HG02588 (cell line): ENCODE measurements around the gene IGF1.

Source experiments
- ATAC-seq: cut with Tn5 transposase; IDR thresholded peaks from one replicate; pipeline ENCODE4 v1.9.1; 2021; ENCODE audit warnings: mild to moderate bottlenecking, moderate library complexity; ENCODE audit not compliant: unreplicated experiment

IGF1 gene

DNA sequence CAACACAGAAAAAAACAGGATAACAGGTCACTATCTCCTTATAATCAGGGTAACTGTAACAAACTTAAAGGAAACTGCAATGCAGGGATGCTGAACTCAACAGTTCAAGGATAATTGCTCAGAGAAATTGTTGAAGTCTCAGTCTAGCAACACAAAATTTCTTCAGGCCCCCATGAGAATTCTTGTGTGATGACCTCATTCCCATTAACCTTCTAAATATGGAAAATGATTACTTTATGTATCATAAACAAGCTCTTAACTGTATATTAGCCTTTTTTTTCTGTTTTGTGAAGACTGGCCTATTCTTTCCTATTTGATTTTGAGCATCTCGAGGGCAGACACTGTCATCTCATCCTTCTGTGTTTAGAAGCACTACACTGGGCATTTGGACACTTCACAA, 47.1 kb downstream of the IGF1 start:
- ATAC-seq = no peak

DNA sequence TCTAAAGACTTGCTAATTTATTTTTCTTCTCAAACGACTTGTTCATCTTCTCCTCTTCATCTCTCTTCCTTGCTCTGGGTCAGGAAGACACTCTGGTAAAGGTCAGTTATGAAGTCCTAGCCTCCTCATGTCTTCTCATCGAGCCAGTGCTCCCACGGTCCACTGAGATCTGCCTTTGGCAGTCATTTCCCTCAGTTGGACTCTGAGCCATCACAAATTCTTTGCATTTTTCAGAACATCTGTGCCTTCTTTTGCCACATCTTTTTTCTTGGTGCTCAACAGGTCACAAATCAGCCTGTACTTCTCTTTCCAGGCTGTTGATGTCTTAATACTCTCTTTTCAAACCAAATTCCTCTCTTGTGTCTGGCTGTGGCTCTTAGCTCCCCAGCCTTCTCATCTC, 49.7 kb downstream of the IGF1 start:
- ATAC-seq = no peak

DNA sequence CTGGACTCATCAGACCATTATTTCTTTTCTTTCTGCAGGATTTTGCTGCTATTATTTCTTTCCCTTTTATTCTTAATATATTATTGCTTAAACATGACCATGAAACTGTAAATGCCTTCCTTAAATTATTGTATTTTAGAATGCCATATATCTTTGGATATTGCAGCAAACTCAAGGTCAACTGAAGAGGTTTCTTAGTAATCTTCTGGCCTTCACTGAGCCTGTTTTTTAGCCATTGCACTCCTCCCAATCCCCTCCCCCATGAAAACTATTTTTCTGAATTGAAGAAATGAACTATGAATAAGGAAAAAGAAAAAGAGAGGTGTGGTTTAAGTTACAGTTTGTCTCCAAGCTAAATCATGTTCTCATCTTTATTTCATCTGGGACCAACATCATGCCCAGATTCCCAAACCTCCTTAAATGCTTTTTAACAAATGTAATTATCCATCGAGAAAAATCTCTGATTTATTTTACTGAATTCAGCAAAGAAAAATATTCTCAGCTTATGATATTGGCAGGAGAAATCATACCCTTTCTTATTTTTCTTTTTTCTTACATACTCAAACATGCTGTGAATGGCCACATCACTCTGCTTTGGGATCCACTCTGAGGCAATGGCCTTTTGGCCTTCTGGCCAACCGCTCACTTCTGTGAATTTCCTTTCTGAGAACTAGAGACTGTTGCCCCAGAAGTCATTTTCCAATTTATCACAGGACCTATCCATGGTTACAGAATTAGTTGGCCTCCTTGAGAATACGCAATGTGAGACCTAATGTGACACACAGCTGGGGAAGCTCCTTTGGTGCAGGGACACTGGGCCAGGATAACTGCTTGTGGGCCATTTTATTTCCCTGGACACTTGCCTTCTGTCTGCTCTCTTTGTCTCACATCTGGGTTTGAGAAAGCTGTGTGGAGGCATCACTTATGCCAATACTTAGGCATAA, 50.9 kb downstream of the IGF1 start:
- no peak for ATAC-seq

GRCh38 chr12:102427543-102427941, 52.8 kb downstream of the IGF1 start:
- no peak for ATAC-seq

DNA sequence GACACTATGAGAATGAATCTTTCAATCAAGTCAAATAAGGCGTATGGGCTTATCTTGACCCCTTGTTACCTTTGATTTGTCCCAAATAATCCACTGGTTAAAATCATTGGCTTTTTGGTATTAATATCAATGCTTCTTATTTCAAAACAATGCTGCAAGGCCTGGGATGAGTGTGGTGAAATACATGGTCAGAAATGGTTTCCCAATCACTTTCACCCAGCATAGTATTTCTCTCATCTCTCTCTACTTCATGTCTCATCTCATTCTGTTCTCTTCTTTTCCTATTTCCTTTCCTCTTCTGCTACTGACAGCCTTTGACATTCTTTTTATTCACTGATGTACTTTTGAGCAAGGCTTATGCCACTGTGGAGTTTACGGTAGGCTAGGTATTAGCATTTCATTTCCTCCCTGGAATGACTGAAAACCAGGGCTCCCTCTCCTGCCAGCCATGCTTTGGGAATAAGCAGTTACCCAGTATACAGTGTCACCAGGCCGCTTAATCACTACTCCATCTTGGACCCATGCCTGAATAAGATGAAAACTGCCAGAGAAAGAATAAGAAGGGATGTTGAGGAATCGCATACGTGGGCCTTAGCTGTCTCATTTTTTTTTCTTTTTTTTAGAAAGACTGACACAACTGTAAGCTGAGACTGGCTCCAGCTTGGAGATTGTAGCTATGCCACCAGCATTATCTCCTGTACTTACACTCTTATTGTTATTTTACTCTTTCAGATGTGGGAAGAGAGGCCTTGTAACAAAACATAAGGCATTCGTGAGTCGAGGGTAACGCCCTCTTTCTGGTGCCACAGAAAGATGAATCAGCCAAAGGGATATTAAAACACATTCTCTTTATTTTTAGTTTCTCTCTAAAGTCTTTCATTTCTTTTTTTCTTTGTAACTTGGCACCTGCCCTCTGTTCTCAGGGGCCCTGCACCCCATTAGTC, 53.5 kb downstream of the IGF1 start:
- no peak for ATAC-seq

GRCh38 chr12:102425109-102426039, 55.0 kb downstream of the IGF1 start:
- ATAC-seq = no peak

DNA sequence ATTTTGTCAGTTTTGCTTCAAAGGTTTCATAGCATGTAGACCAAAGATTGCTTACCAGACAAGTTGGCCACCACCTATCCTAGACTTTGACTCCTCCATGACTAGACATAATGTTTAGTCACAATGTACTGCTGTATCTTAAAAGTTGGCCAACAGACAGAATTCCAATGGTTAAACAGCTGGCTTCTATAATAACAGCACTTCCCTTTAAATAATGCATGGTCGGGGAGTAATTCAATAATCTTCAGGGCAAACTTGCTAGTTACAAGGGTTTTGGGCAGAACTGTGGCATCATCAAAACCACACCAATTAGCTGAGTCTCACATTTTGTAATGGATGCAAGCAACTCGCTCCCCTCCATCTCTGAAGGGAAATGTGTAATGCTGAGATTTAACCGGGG, 56.9 kb downstream of the IGF1 start:
- no peak for ATAC-seq

- no peak for ATAC-seq
Measured at GRCh38 chr12:102421802-102422583, 58.4 kb downstream of the IGF1 start.

DNA sequence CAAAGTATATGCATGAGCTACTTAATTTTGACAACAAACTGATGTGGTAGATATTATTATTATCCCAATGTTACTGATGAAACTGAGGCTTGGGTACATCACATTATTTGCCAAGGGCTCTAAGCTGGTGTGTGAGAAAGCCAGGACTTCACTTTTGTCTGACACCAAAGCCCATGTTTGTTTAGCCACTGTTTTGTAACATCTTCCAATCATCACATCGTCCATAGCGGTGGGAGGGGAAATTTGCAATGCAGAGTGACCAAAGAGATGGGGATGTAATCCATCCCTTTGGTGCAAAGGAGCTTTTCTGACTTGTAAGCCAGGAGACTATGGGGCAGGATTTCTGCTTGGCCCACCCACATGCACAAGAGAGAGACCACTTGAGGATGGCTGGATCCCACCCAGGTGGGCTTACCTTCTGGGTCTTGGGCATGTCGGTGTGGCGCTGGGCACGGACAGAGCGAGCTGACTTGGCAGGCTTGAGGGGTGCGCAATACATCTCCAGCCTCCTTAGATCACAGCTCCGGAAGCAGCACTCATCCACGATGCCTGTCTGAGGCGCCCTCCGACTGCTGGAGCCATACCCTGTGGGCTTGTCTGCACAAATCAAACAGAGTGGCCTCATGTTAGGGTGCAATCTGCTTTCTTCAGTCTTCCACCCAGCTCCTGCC, 61.1 kb downstream of the IGF1 start:
- ATAC-seq = no peak

DNA sequence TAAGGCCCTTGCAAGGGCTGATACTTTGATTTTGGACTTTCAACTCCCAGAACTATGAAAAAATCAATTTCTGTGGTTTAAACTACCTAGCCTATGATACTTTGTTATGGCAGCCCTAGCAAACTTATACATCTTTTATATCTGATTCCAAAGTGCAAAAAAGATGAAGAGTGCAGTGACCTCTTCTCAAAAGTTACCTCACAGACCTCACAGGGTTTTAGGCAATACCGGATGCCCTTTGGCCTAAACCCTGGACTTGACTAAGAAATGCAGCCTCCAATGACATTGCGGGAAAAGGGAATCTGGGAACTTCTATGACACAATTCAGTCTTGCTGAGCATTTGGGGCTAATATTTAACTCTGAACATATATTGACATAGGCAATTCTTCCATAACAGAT, 63.3 kb downstream of the IGF1 start:
- ATAC-seq = no peak

- ATAC-seq = no peak
Measured at GRCh38 chr12:102415515-102415914, 64.8 kb downstream of the IGF1 start.

DNA sequence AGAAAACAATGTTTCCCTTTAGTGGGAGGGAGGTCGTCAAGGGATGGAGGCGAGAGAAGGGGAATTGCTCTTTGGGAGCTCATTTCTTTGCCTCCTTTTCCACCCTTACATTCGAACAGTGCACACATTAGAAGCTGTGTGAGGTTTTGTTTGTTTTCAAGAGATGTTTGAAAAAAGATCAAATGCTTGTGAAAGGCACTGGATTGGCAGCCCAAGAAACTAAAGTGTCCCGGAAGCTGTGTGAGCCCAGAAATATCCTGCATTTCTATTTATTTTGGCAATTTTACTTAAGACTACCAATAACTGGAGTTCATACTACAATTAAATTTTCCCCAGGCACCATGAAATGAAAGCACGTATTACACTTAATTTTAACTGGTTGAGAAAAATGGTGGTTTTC, 67.0 kb downstream of the IGF1 start:
- no peak for ATAC-seq

- no peak for ATAC-seq
Measured at GRCh38 chr12:102410511-102410910, 69.9 kb downstream of the IGF1 start.

GRCh38 chr12:102408487-102409297, 71.7 kb downstream of the IGF1 start:
- no peak for ATAC-seq

DNA sequence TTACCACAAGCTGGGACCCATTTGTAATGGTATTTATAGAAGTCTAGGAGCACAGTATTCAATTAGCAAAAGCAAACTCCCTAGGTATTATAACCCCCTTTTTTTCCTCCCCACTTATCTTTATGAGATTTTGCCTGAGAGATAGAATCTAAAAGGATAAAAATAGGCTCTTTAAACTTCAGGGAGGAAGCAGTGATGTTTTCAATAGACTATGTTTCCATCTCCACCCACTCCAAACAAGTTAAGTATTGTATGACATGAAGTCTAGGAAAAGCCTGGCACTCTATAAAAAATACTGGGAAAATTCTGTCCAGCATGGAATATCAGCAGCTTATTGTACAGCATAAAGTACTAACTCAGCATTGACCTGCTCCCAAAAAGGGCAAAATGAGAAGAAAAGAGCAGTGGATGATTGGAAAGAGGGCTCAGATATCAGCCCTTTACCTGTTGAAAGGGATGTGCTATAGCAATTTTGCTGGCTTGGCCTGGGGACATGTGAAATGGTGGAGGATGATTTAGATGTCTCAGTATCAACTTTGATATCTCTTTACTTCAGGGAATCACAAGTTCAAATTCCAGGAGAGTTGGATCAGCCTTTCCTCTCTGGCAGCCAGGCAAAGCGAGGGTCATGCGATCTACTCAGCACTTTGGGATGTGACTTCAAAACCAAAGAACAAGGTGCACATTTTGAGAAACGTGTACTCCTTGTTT, 72.4 kb downstream of the IGF1 start:
- no peak for ATAC-seq

GRCh38 chr12:102406033-102406584, 74.3 kb downstream of the IGF1 start:
- ATAC-seq = no peak

DNA sequence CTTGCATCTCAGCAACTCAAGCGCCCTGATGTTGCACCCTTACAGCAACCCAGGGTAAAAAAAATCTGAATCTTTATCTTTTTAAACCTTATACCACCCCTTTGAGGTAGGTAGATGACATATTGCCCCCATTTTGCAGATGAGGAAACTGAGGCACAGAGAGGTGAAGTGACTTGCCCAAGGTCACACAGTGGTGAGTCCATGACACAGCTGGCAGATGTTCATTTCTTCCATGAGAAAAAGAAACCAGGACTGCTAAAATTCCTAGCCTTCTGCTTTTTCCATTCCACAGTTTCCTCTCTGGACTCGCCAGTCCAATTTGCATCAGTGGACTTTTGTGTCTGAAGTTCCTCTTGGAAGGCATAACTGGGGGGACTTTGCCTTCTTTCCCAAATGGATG, 79.3 kb downstream of the IGF1 start:
- ATAC-seq = no peak

DNA sequence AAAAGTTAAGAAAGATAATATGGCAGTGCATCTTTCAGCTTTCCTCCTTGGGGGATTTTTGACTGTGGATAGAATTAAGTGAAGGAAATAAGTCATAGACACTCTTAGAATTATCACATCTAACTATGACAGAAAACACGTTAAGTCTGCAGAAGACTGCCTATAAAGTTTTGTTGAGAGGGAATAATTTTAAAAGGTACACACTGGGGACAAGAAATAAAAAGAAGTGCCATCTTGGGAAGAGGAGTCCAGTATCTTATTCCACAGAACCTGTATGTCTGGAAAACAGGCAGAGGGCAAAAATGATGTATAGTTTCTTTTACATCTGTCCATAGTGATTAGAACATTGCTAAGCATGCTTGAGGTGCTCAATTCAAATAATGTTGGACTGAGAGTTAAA, 80.7 kb downstream of the IGF1 start:
- ATAC-seq = no peak
